ENCODE data around the gene TEN1. TPM values are rescaled to one million over a fixed set of nuclear protein-coding genes. Genes with fewer than 3 reads are reported as not detected.

TEN1 gene
- total RNA-seq, 1 experiment from 2014 or later: 19.3 TPM

DNA sequence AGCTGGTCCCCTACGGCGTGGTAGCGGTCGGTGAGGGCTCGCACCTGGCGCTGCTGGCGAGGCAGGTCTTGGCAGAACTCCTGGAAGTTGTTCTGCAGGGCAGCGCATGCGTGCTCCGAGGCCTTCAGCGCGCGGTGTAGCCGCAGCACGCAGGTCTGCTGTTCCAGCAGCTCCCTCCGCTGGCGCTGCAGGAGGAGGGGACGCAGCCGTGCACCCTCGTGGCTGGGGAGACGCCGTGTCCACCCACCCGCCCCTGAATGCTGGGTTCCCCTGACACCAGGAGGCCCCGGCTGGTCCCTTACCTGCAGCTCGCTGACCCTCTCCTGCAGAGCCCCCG, 35.9 kb downstream of the TEN1 start:
- no CpG with 5 or more reads among the region's 26 CpGs for WGBS (ENCODE audit: extremely low coverage, insufficient read length, low lambda C conversion rate)
- H3K4me2 ChIP-seq (ENCODE audit: insufficient read depth, insufficient read length, low read length): no peak overlapping the region
- H4K91ac ChIP-seq (ENCODE audit: insufficient read length, low read depth, low read length): no peak overlapping the region
- Mint-ChIP-seq H3K36me3 (ENCODE audit: insufficient read depth in 1 of 3, low read depth in 3 of 3) (no peaks in the 10 kb centered on the region; a peak in 1 of 7 replicates), H3K9me3 (no peaks in the 10 kb centered on the region), H3K27me3 (ENCODE audit: low read depth) (peaks cover 6% of the 10 kb centered on the region), H3K4me1 (peaks cover 3 to 9% of the 10 kb centered on the region in 2 experiments), H3K4me3 (no peak overlapping the region), H3K27ac (no peak overlapping the region)
- no peaks in the 10 kb centered on the region for H3K27me3 ChIP-seq (ENCODE audit: insufficient read depth, low read length)
- no peak overlapping the region for H3K18ac ChIP-seq (ENCODE audit: insufficient read length, low read depth, low read length)
- no peak overlapping the region for H2BK120ac ChIP-seq (ENCODE audit: low read depth, low read length, poor library complexity, severe bottlenecking)
- no peaks in the 10 kb centered on the region for H3K79me2 ChIP-seq (ENCODE audit: insufficient read depth, low read length)
- no peak overlapping the region for H3K4ac ChIP-seq (ENCODE audit: low read depth, low read length)
- no peak overlapping the region for H2AFZ ChIP-seq (ENCODE audit: low read length)
- H4K5ac ChIP-seq (ENCODE audit: insufficient read length, low read depth, low read length): no peak overlapping the region
- no peaks in the 10 kb centered on the region for H3K79me1 ChIP-seq (ENCODE audit: insufficient read depth, low read depth, low read length, poor library complexity, severe bottlenecking)
- H3T11ph ChIP-seq (ENCODE audit: low read length): no peak overlapping the region
- no peak overlapping the region for H2BK15ac ChIP-seq (ENCODE audit: low read depth, low read length)
- H3K14ac ChIP-seq (ENCODE audit: insufficient read depth, low read length): no peak overlapping the region
- H2BK12ac ChIP-seq (ENCODE audit: insufficient read length, low read depth, low read length): no peak overlapping the region
- no peak for TF ChIP-seq CTCF (conservative IDR thresholded peaks at IDR 0.05)
- no peaks in the 10 kb centered on the region for H3K4me1 ChIP-seq (ENCODE audit: insufficient read depth, low read length)
- no peak overlapping the region for H2AK5ac ChIP-seq (ENCODE audit: insufficient read length, low read length)
- H3K56ac ChIP-seq (ENCODE audit: insufficient read length, low read depth, low read length): no peak overlapping the region
- H2BK5ac ChIP-seq (ENCODE audit: insufficient read length, low read length): no peak overlapping the region
- no peak overlapping the region for H3K27ac ChIP-seq (ENCODE audit: insufficient read length, low read depth, low read length)
- H3K9ac ChIP-seq (ENCODE audit: extremely low read depth, insufficient read length, low read length): no peak overlapping the region
- DNase-seq: peak; percentile 59
- H3K23me2 ChIP-seq (ENCODE audit: insufficient read length, low read depth, low read length, poor library complexity, severe bottlenecking): no peaks in the 10 kb centered on the region
- H2BK20ac ChIP-seq (ENCODE audit: low read depth, low read length, poor library complexity, severe bottlenecking): no peak overlapping the region
- no peaks in the 10 kb centered on the region for H4K20me1 ChIP-seq (ENCODE audit: control insufficient read depth, insufficient read depth, insufficient read length)
- no peak overlapping the region for H4K8ac ChIP-seq (replicated peaks; ENCODE audit: insufficient read length, low read depth, low read length)
- H3K9me3 ChIP-seq (ENCODE audit: control insufficient read depth, low read depth, low read length): no peaks in the 10 kb centered on the region
- H3K23ac ChIP-seq (ENCODE audit: insufficient read length, low read depth, low read length): no peak overlapping the region

All from H9 (cell line).